Dermis microvascular lymphatic vessel endothelial cell (primary cell): Measurements from ENCODE around the gene EVX2. TPM values are rescaled to one million over a fixed set of nuclear protein-coding genes. Genes with fewer than 3 reads are reported as not detected.

ENCODE experiments used
- DNase-seq, 2 donors: peaks; one replicate each; pipeline versions ENCODE4 v3.0.0 to v3.0.0-alpha.2; 2010; ENCODE audit warnings: low read depth in 2 of 2
- total RNA-seq: library from RNA; depleted of rRNA; stranded (reverse); fragments of >200 nt; gene quantifications from 2 replicates; pipeline ENCODE4 v1.2.1, GENCODE V29; 2014

The EVX2 gene
- total RNA-seq, 1 donor from 2014 or later: not detected

GRCh38 chr2:176122052-176122682 lies 38.4 kb upstream of the EVX2 start:
- DNase-seq: peak in 1 of 2 donors; percentile 95

GRCh38 chr2:176121190-176122051 lies 37.7 kb upstream of the EVX2 start:
- DNase-seq: peak in 1 of 2 donors; percentile 47

- DNase-seq: peak in 1 of 2 donors; percentile 50
Observed at GRCh38 chr2:176120364-176121189, 36.8 kb upstream of the EVX2 start.

- DNase-seq: peak in 1 of 2 donors; percentile 88
Observed at GRCh38 chr2:176118601-176119339, 35.0 kb upstream of the EVX2 start.

- DNase-seq: peak in 1 of 2 donors; percentile 29
Observed at GRCh38 chr2:176117823-176118371, 34.1 kb upstream of the EVX2 start.

- peak in 1 of 2 donors; percentile 68 for DNase-seq
Observed at GRCh38 chr2:176117162-176117822, 33.5 kb upstream of the EVX2 start.

GRCh38 chr2:176115883-176116813 lies 32.4 kb upstream of the EVX2 start, which contains the start of gene HOXD10:
Gene HOXD10 (plus strand): TSS chr2:176116778. CDS start chr2:176116834, 56 bp downstream.
- peak; percentile 93 to 98 for DNase-seq

- no peak for DNase-seq
Observed at GRCh38 chr2:176114930-176115625, 31.3 kb upstream of the EVX2 start.

- DNase-seq: peak in 1 of 2 donors; percentile 32
Observed at GRCh38 chr2:176114120-176114929, 30.6 kb upstream of the EVX2 start.

- DNase-seq: no peak
Observed at GRCh38 chr2:176112375-176113302, 28.9 kb upstream of the EVX2 start.

GRCh38 chr2:176111846-176112374 lies 28.1 kb upstream of the EVX2 start:
- DNase-seq: no peak

- peak in 1 of 2 donors; percentile 84 for DNase-seq
Observed at GRCh38 chr2:176111309-176111663, 27.5 kb upstream of the EVX2 start.

- DNase-seq: no peak
Observed at GRCh38 chr2:176110415-176111308, 26.9 kb upstream of the EVX2 start.

GRCh38 chr2:176109946-176110345 lies 26.2 kb upstream of the EVX2 start:
- no peak for DNase-seq

GRCh38 chr2:176109192-176109901 lies 25.6 kb upstream of the EVX2 start:
- no peak for DNase-seq
